ENCODE results near the gene EXOC8. TPM values are rescaled to one million over a fixed set of nuclear protein-coding genes. Genes with fewer than 3 reads are reported as not detected.

The EXOC8 gene
- total and polyA plus RNA-seq, 3 experiments from 2014 or later = 3.0 to 16.9 (median 16.8) TPM

DNA sequence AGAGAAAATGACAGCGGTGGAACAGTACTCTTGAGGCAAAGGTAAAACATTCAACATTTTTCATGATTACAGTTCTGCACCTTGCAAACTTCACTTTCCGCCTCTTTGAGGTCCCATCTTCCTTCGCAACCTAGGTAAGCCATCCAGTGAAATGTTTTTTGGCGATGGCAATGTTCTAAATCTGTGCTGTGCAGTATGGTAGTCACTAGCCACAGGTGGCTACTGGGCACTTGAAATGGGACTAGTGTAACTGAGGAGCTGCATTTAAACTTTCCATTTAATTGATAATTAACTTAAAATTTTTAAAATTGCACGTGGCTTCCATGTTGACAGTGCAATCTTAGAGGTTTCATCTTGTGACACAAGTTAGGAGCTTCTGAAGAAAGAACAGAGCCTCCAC is 13.0 kb downstream of the EXOC8 start:
- H3K27ac ChIP-seq (ENCODE audit: low read depth, low read length) = no peak overlapping the region
- ChIA-PET CTCF (no interaction called here), POLR2A (no interaction called here)
- peaks cover 6 to 11% (median 10%) of the 10 kb centered on the region in 3 donors for H3K4me1 Mint-ChIP-seq
- H3K27me3 ChIP-seq (ENCODE audit: insufficient read depth, low read length, poor library complexity, severe bottlenecking) = no peaks in the 10 kb centered on the region
- H3K9me3 ChIP-seq (ENCODE audit: low read length) = no peaks in the 10 kb centered on the region
- no peak overlapping the region for H3K4me3 Mint-ChIP-seq
- no peaks in the 10 kb centered on the region for H3K4me1 ChIP-seq (ENCODE audit: insufficient read depth, low read length)
- H3K4me3 ChIP-seq (ENCODE audit: low read length) = no peak overlapping the region
- H3K9me3 Mint-ChIP-seq = no peaks in the 10 kb centered on the region
- H3K27ac Mint-ChIP-seq = no peak overlapping the region
- H3K27me3 Mint-ChIP-seq = no peaks in the 10 kb centered on the region
- no peaks in the 10 kb centered on the region for H3K36me3 ChIP-seq (ENCODE audit: insufficient read depth, low read length)
- peaks cover 0 to 1% (median 0%) of the 10 kb centered on the region in 3 donors for H3K36me3 Mint-ChIP-seq
- DNase-seq = no peak

DNA sequence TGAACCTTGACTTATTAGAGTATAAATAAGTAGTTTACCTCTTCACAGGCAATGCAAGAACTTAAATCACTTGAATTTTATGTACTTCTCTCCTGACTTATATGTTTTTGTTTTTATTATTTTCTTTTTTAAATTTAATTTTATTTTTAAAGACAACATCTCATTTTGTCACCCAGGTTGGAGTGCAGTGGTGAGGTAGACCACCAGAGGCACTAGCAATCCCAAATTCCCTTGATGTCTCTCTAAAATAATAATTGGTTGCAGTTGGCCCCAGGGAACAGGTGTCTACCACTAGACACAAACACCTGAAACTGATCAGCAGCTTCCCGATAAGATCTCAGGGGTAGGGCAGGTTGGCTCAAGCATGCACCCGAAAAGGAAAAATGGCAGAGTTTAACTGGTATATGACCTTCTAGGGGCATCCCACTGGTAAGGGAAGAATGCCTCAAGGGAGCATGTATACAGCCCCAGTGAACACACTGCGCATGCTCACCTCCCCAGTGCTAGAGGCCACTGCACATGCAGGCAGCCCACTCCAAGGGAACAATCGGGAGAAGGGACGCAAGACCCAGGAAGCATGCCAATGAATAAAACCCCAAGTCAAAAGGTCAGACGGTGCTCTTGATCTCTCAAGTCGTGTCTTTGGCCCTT is 14.6 kb downstream of the EXOC8 start:
- Histone ChIP-seq H3K9me3 (ENCODE audit: low read length) (no peaks in the 10 kb centered on the region), H3K4me3 (ENCODE audit: low read length) (no peak overlapping the region), H3K36me3 (ENCODE audit: insufficient read depth, low read length) (no peaks in the 10 kb centered on the region), H3K4me1 (ENCODE audit: insufficient read depth, low read length) (no peaks in the 10 kb centered on the region), H3K27ac (ENCODE audit: low read depth, low read length) (no peak overlapping the region), H3K27me3 (ENCODE audit: insufficient read depth, low read length, poor library complexity, severe bottlenecking) (no peaks in the 10 kb centered on the region)
- Mint-ChIP-seq H3K36me3 (peaks cover 0 to 1% (median 0%) of the 10 kb centered on the region in 3 donors), H3K4me3 (no peak overlapping the region), H3K9me3 (no peaks in the 10 kb centered on the region), H3K4me1 (no peaks in the 10 kb centered on the region), H3K27me3 (no peaks in the 10 kb centered on the region), H3K27ac (no peak overlapping the region)
- ChIA-PET CTCF (no interaction called here), POLR2A (no interaction called here)
- DNase-seq = no peak

DNA sequence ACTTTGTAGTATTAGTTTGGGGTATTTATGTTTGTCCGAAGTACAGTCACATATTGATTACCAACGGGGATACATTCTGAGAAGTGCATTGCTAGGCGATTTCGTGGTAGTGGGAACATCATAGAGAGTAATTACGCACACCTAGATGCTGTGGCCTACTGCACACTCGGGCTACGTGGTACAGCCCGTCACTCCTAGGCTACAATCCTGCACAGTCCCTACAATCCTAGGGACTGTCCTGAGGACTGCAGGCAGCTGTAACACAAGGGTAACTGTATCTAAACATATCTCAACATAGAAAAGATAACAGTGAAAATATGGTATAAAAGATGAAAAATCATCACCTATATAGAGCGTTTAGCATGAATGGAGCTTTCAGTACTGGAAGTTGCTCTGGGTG is 18.6 kb downstream of the EXOC8 start:
- CTCF ChIA-PET = no interaction called here
- no peaks in the 10 kb centered on the region for H3K9me3 Mint-ChIP-seq
- no peak overlapping the region for H3K4me3 Mint-ChIP-seq
- H3K4me1 Mint-ChIP-seq = peaks cover 0 to 3% (median 3%) of the 10 kb centered on the region in 3 donors
- DNase-seq = no peak
- Histone ChIP-seq H3K4me3 (ENCODE audit: low read length) (no peak overlapping the region), H3K4me1 (ENCODE audit: insufficient read depth, low read length) (no peaks in the 10 kb centered on the region), H3K27ac (ENCODE audit: low read depth, low read length) (no peak overlapping the region), H3K36me3 (ENCODE audit: insufficient read depth, low read length) (no peaks in the 10 kb centered on the region), H3K9me3 (ENCODE audit: low read length) (no peaks in the 10 kb centered on the region), H3K27me3 (ENCODE audit: insufficient read depth, low read length, poor library complexity, severe bottlenecking) (no peaks in the 10 kb centered on the region)
- POLR2A ChIA-PET = no interaction called here
- H3K27me3 Mint-ChIP-seq = peaks cover 0 to 2% of the 10 kb centered on the region in 2 donors
- peaks cover 0 to 1% (median 0%) of the 10 kb centered on the region in 3 donors for H3K36me3 Mint-ChIP-seq
- peak overlapping the region in 1 of 8 donors; percentile 23 for H3K27ac Mint-ChIP-seq

DNA sequence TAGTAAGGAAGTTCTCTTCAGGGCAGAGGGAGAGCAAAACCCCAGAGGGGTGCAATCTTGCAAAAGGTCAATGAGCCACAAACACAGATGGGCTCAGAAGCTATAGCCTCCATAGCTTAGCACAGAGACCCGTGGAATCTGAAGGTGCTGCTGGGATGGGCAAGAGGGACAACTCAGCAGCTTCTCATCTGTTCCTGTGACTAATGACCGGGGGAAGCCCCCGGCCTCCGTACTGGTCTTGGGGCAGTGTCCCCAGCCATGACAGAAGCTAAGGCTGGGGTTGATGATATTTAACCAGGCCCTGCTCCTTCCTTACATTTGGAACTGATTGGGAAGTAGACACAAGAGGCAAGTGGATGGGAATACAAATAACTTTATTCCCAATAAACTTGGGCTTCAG is 19.1 kb downstream of the EXOC8 start:
- Histone ChIP-seq H3K9me3 (ENCODE audit: low read length) (no peaks in the 10 kb centered on the region), H3K27ac (ENCODE audit: low read depth, low read length) (no peak overlapping the region), H3K4me1 (ENCODE audit: insufficient read depth, low read length) (no peaks in the 10 kb centered on the region), H3K4me3 (ENCODE audit: low read length) (no peak overlapping the region), H3K36me3 (ENCODE audit: insufficient read depth, low read length) (no peaks in the 10 kb centered on the region), H3K27me3 (ENCODE audit: insufficient read depth, low read length, poor library complexity, severe bottlenecking) (no peaks in the 10 kb centered on the region)
- DNase-seq = no peak
- Mint-ChIP-seq H3K4me3 (no peak overlapping the region), H3K36me3 (peaks cover 0 to 1% (median 0%) of the 10 kb centered on the region in 3 donors), H3K27ac (no peak overlapping the region), H3K27me3 (peaks cover 0 to 2% of the 10 kb centered on the region in 2 donors), H3K9me3 (no peaks in the 10 kb centered on the region), H3K4me1 (peaks cover 0 to 3% (median 3%) of the 10 kb centered on the region in 3 donors)
- POLR2A ChIA-PET = no interaction called here
- CTCF ChIA-PET = no interaction called here

DNA sequence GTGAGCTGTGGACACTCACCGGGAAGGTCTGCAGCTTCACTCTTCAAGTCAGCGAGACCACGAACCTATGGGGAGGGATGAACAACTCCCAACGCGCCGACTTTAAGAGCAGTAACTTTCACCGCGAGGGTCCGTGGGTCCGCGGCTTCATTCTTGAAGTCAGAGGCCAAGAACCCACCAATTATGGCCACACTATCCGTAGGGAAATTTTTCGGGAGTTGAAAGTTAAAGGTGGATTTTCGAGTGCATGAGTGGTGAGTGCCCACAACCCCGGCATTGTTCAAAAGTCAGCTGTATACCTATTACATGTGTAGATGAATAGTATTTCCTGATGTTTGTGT is 19.7 kb downstream of the EXOC8 start:
- Histone ChIP-seq H3K36me3 (ENCODE audit: insufficient read depth, low read length) (no peaks in the 10 kb centered on the region), H3K9me3 (ENCODE audit: low read length) (no peaks in the 10 kb centered on the region), H3K4me3 (ENCODE audit: low read length) (no peak overlapping the region), H3K4me1 (ENCODE audit: insufficient read depth, low read length) (no peaks in the 10 kb centered on the region), H3K27ac (ENCODE audit: low read depth, low read length) (no peak overlapping the region), H3K27me3 (ENCODE audit: insufficient read depth, low read length, poor library complexity, severe bottlenecking) (no peaks in the 10 kb centered on the region)
- peaks cover 0 to 2% of the 10 kb centered on the region in 2 donors for H3K27me3 Mint-ChIP-seq
- peaks cover 0 to 3% (median 3%) of the 10 kb centered on the region in 3 donors for H3K4me1 Mint-ChIP-seq
- H3K27ac Mint-ChIP-seq = no peak overlapping the region
- H3K9me3 Mint-ChIP-seq = no peaks in the 10 kb centered on the region
- DNase-seq = no peak
- H3K4me3 Mint-ChIP-seq = no peak overlapping the region
- ChIA-PET CTCF (no interaction called here), POLR2A (no interaction called here)
- no peaks in the 10 kb centered on the region for H3K36me3 Mint-ChIP-seq

DNA sequence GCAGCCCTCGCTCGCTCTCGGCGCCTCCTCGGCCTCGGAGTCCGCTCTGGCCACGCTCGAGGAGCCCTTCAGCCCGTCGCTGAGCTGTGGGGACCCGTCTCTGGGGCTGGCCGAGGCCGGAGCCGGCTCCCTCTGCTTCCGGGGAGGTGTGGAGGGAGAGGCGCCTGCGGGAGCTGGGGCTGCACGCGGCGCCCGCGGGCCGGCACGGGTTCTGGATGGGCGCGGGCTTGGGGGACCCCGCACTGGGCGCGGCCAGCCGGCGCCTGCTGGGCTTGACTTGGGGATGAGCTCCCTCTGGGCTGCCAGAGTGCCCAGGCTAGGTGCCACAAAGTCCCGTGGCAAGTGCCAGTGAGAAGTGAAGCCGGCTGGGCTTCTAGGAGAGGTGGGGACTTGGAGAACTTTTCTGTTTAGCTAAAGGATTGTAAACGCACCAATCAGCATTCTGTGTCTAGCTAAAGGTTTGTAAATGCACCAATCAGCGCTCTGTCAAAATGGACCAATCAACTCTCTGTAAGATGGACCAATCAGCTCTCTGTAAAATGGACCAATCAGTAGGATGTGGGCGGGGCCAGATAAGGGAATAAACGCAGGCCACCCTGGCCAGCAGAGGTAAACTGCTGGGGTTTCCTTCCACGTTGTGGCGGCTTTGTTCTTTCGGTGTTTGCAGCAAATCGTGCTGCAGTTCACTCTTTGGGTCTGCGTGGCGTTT is 20.2 kb downstream of the EXOC8 start:
- Mint-ChIP-seq H3K9me3 (no peaks in the 10 kb centered on the region), H3K4me1 (peaks cover 0 to 3% (median 3%) of the 10 kb centered on the region in 3 donors), H3K27me3 (peaks cover 0 to 2% of the 10 kb centered on the region in 2 donors), H3K36me3 (no peaks in the 10 kb centered on the region), H3K27ac (no peak overlapping the region), H3K4me3 (no peak overlapping the region)
- Histone ChIP-seq H3K27me3 (ENCODE audit: insufficient read depth, low read length, poor library complexity, severe bottlenecking) (no peaks in the 10 kb centered on the region), H3K36me3 (ENCODE audit: insufficient read depth, low read length) (no peaks in the 10 kb centered on the region), H3K4me1 (ENCODE audit: insufficient read depth, low read length) (no peaks in the 10 kb centered on the region), H3K9me3 (ENCODE audit: low read length) (no peaks in the 10 kb centered on the region), H3K27ac (ENCODE audit: low read depth, low read length) (no peak overlapping the region), H3K4me3 (ENCODE audit: low read length) (no peak overlapping the region)
- POLR2A ChIA-PET = no interaction called here
- no peak for DNase-seq
- CTCF ChIA-PET = interaction anchor here (1.3 to 1.7 kb wide), 3 partner anchors 17 to 286 kb away, joined by 3 to 4 read pairs (median 3); no protein-coding TSS in a partner anchor

DNA sequence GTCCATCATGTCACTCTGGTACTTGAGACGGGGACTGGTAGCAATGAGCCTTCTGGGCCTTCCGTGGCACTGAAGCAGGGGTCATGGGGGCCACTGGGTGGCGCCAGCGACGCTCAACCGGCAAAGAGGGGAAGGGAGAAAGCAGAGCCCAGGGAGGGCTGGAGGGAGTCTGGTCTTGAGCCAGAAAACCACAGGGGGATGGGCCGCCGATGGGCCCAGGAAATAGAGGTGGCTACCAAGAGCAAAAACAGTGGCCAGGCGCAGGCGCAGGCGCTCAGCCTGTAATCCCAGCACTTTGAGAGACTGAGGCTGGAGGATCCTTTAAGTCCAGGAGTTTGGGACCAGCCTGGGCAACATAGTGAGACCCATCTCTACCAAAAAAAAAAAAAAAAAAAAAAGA is 21.8 kb downstream of the EXOC8 start:
- H3K27ac ChIP-seq (ENCODE audit: low read depth, low read length) = no peak overlapping the region
- H3K4me3 ChIP-seq (ENCODE audit: low read length) = no peak overlapping the region
- H3K4me1 ChIP-seq (ENCODE audit: insufficient read depth, low read length) = no peaks in the 10 kb centered on the region
- Mint-ChIP-seq H3K27me3 (peaks cover 0 to 2% of the 10 kb centered on the region in 2 donors), H3K27ac (no peak overlapping the region), H3K36me3 (no peaks in the 10 kb centered on the region), H3K4me1 (peaks cover 0 to 3% (median 3%) of the 10 kb centered on the region in 3 donors), H3K4me3 (no peak overlapping the region), H3K9me3 (no peaks in the 10 kb centered on the region)
- ChIA-PET POLR2A (no interaction called here), CTCF (interaction anchor here (0.9 to 1.9 kb wide), 5 partner anchors 19 to 290 kb away, joined by 3 to 6 read pairs (median 3); no protein-coding TSS in a partner anchor)
- H3K9me3 ChIP-seq (ENCODE audit: low read length) = no peaks in the 10 kb centered on the region
- no peaks in the 10 kb centered on the region for H3K27me3 ChIP-seq (ENCODE audit: insufficient read depth, low read length, poor library complexity, severe bottlenecking)
- no peaks in the 10 kb centered on the region for H3K36me3 ChIP-seq (ENCODE audit: insufficient read depth, low read length)
- peak in 3 of 5 donors; percentile 5 to 55 (median 9) for DNase-seq

DNA sequence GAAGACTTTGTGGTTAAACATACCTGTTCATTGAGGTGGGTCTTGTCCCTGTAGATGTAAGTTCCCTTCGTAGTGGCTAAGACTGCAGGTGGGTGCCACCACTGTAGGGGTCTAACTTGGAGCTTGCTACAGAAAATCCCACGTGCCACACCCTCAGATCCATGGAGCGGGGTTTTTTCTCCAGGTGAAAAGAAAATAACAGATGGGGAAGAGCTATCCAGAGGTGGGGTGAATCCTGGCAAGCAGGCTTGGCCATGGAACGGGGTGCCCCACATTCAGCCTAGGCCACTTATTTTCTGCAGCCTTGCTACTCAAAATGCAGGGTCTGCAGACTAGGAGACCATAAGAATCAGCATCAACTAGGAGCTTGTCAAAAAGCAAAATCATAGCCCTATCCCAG is 24.0 kb downstream of the EXOC8 start:
- peak overlapping the region in 2 of 8 donors; percentile 36 to 76 for H3K27ac Mint-ChIP-seq
- Histone ChIP-seq H3K9me3 (ENCODE audit: low read length) (no peaks in the 10 kb centered on the region), H3K4me3 (ENCODE audit: low read length) (no peak overlapping the region), H3K27me3 (ENCODE audit: insufficient read depth, low read length, poor library complexity, severe bottlenecking) (no peaks in the 10 kb centered on the region), H3K27ac (ENCODE audit: low read depth, low read length) (no peak overlapping the region), H3K4me1 (ENCODE audit: insufficient read depth, low read length) (no peaks in the 10 kb centered on the region), H3K36me3 (ENCODE audit: insufficient read depth, low read length) (no peaks in the 10 kb centered on the region)
- peaks cover 0 to 3% (median 3%) of the 10 kb centered on the region in 3 donors for H3K4me1 Mint-ChIP-seq
- H3K36me3 Mint-ChIP-seq = no peaks in the 10 kb centered on the region
- DNase-seq = no peak
- ChIA-PET POLR2A (no interaction called here), CTCF (no interaction called here)
- H3K4me3 Mint-ChIP-seq = no peak overlapping the region
- H3K27me3 Mint-ChIP-seq = peaks cover 0 to 2% of the 10 kb centered on the region in 2 donors
- H3K9me3 Mint-ChIP-seq = no peaks in the 10 kb centered on the region

Data from CD8-positive, alpha-beta memory T cell (primary cell).